ENCODE data around the gene PARN.
"Not testable (repeated sequence)": the region's sequence is repeated elsewhere in the genome, so short reads cannot be mapped to it uniquely, and the experiment has no call there.

PARN gene

GRCh38 chr16:14460726-14461125 is 169.3 kb downstream of the PARN start:
- DNase-seq: no peak

DNA sequence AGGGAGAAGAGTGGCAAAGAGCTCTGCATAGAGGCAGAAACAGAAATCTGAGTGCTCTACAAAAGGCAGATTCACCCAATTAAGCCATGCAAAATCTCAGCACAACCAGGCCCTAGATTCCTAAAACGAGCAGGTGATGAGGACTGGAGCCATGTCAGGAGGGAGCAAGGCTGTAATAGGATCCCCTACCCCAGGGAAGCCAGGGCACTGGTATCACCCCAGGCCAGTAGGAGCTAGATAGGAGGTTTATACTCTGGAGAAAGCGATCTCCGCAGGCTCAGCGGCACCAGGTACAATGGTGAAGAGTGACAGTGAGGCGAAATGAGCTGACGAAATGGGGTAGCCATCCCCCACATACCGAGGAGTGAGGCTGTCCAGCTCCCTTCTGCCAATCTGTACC is 171.5 kb downstream of the PARN start:
- no peak for DNase-seq

DNA sequence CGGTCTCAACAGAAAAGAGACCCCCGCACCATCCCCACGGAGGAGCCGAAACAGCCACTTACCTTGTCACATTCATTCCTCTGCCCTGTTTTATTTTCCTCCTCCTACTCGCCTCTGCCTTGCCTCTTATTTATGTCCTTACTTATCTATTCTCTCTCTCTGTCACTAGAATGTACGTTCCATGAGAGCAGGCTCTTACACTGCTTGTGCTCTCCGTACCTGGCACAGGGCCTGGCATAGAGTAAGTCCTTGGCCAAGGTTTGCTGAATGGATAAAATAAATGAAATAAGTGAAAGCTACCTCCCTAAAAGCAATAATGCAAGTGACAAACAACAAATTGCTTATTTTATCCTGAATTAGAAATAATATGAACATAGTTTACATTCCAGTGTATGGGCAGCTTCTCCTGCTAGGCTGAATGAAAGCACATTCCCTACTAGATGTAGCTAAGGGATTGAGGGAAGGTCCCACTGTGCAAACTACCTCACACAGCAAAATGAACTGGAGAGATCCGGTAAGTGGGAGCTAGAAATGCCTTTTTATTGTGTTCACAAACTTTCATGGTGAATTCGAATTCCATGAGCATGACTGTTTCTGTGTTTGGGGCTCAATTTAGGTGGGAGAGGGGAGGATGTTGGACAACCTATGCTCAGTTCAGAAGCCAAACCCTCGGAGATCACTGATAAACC is 173.1 kb downstream of the PARN start:
- no peak for DNase-seq

GRCh38 chr16:14455573-14455972 is 174.5 kb downstream of the PARN start:
- no peak for DNase-seq

- DNase-seq: no peak
Measured at GRCh38 chr16:14454391-14454790, 175.7 kb downstream of the PARN start.

DNA sequence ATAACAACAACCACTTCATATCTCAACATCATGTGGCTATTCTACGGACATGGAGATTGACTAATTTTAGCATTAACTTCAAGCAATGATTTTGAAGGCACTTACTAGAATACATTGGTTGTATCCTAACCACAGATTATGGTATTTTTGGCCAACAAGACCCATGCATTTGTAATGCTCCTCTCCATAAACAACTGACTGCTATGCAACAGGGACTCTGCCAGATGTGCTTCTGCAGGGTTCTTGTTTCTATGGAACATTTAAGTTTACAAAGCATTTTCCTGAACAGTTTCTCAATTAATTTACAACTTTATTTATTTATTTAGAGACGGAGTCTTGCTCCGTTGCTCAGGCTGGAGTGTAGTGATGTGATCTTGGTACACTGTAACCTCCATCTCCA is 178.0 kb downstream of the PARN start:
- no peak for DNase-seq

DNA sequence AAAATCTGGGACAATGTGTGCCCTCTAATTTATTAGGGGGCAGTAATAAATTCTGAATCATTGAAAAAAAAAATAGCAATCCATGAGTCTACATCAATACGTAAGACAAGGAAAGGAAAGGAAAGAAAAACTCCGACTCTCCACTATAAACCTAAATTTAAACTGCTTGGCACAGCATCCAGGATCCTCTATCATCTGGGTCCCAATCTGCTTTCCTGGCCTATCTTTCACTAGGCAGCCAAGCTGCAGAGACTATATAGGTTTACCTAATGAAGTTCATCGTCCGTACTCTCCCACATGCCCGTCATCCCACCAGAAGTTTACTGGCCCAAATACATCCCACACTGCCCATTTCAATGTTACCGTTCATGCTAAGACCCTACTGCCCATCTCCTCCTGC is 179.2 kb downstream of the PARN start:
- no peak for DNase-seq

- no peak for DNase-seq
Measured at GRCh38 chr16:14449790-14450480, 180.1 kb downstream of the PARN start.

- no peak for DNase-seq
Measured at GRCh38 chr16:14449334-14449733, 180.7 kb downstream of the PARN start.

- no peak for DNase-seq
Measured at GRCh38 chr16:14448879-14449278, 181.2 kb downstream of the PARN start.

- DNase-seq: no peak
Measured at GRCh38 chr16:14447783-14448182, 182.3 kb downstream of the PARN start.

DNA sequence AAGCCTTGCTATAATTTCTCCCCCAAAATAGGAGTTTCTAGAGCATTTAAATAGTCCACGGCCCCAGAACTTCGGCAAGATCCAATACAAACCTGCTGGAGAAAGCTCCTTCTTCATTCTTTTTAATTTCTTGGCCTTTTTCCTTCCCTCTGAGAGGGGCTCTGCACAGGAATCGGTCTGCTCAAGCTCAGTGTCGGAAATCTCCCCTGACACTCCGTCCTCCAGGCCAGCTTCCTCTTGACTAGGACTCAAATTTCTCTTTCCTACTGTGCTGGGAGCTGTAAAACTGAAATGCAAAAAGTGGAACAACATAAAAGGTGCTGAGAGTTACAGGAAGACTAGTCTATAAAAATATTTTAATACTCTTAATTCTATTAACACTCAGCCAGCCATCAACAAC is 183.3 kb downstream of the PARN start:
- no peak for DNase-seq

DNA sequence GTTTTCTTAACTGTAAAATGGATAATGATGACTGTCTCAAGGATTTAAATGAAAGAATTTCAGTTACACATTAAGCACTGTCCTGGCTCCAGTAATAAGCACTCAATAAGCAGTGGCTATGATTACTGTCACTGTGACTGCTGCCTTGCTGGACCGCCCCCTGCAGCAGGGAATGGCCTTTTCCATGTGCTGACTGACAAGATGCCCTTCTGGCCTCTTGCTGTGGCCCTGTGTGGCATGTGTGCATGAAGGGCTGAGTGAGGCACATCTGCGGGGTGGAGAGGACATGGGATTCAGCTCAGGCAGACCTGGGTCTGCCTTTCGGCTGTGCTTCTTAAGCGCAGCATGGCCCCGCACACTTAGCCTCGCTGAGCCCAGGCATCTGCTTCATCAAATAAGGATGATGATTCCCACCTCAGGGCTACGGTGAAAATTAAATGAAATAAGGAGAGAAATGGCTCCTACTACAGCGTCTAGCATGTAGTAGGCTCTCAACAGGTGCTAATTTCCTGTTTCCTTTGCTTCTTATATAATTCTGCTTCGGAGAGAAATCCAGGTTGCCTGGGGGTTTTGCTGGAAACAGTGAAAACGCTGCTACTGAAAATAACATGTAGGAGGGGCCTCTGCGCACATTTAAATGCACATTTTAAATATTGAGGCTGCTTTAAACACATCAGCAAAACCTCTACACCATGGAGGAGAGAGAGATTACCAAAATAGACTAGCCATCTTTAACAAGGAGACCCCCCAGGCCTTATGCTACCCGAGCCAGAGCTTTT is 183.9 kb downstream of the PARN start:
- DNase-seq: no peak

DNA sequence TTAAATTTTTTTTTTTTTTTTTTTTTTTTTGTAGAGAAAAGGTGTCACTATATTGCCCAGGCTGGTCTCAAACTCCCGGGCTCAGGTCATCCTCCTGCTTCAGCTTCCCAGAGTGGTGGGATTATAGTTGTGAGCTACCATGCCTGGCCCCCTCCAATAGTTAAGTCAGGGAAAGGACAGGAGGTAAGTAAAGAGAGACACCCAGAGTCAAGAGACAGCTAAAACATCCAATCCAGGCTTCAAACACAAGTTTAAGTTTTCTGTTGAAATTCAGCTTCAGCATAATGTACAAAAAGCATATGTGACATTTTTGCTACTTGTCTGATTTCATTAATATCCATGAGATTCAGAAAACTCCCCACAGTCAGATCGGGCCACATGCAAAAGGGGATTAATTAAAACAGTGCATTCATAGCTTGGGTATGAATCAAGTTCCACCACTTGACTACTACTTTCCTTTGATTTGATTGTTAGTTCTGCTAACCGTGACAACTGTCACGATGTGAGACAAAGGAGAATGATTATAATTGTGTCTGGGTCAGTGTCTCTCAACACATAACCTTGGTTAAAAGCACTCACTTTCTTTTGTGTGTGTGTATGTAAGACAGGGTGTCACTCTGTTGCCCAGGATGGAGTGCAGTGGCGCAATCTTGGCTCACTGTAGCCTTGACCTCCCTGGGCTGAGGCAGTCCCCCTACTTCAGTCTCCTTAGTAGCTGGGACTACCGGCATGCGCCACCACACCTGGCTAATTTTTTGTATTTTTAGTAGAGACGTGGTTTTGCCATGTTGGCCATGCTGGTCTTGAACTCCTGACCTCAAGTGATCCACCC is 184.9 kb downstream of the PARN start:
- DNase-seq: no peak

DNA sequence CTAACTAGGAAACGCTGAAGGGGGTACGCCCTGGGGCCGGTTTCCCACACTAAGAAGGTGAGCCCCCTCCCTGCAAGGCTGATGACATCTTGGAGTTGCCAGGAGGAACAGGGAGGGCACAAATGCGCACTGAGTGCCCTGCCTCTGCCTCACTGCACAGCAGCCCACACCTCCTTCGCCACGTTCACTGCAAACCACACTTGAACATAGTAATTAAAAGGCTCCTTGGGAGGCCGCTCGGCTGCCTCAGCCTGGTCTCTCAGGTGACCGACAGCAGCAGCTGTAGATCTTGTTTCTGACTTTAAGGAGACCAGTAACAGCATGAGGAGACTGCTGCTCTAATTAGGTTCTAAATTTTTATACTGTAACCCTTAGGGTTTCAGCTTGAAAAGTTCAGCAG is 188.5 kb downstream of the PARN start:
- DNase-seq: peak in 1 of 2 experiments; percentile 65

DNA sequence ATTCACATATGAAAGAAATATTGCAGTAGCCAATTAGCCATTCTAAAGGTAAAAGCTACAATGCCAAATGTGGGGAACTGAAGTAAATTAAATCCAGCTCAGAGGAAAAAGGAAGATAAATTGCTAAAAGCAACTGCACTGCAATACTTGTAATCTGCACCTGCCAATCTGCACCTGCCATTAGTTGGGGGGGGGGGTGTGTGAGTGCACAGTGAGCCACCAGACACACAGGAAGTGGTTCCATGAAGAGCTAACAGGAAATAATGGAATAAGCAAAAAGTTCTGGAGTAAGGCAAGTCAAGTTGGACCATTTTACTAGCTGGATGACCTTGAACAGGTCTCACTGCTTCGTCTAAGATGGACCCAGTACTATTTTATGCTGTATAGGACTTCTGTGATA is 191.8 kb downstream of the PARN start:
- no peak for DNase-seq

- no peak for DNase-seq
Measured at GRCh38 chr16:14437426-14437825, 192.6 kb downstream of the PARN start.

DNA sequence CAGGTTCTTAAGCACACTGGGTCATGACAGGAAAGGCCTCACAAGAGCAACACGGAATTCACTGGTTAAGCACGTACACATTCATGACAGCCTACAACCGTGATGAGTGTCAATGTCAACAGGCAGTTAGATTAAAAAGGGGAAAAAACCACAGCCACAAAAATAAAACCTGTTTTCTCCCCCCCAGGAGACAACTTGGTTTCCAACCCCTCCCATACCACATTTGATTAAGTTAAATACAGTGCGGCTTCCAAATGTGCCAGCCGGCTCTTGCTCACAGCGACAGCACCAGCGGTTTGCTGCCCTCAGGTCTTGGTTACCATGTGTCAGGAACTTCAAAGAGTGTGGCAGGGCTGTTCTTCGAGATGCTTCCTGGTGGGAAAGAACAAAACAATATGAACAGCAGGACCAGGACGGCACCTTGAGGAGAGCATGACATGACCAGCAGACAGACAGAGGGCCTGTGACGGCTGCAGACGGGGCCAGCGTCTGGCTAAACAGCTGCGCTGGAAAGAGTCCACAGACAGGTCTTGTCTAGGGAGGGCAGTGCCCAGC is 193.6 kb downstream of the PARN start:
- DNase-seq: peak; percentile 27 to 77

GRCh38 chr16:14434860-14435259 is 195.2 kb downstream of the PARN start:
- no peak for DNase-seq

- DNase-seq: not testable (repeated sequence)
Measured at GRCh38 chr16:14428971-14429637, 201.0 kb downstream of the PARN start.

DNA sequence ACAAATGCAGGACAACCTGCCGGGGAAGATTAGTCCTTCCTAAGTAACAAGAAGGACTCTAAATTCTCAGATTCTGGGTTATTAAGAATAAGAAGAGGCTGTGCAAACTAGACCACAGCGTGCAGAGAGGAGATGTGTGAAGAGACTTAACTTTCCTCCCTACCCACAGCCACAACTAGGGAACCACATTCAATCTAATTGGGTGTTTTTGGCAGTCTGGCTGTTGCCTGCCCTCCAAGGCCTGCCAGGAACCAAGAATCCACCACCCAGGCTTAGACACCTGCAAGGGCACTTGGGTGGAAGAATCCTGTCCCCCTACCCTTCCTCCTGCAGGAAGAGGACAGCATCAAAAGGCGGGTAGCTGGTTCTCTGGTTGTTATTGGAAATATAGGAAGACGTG is 202.0 kb downstream of the PARN start:
- no peak for DNase-seq

- no peak for DNase-seq
Measured at GRCh38 chr16:14427371-14427948, 202.6 kb downstream of the PARN start.
